ENCODE data around the gene AMPD3.

Gene AMPD3

DNA sequence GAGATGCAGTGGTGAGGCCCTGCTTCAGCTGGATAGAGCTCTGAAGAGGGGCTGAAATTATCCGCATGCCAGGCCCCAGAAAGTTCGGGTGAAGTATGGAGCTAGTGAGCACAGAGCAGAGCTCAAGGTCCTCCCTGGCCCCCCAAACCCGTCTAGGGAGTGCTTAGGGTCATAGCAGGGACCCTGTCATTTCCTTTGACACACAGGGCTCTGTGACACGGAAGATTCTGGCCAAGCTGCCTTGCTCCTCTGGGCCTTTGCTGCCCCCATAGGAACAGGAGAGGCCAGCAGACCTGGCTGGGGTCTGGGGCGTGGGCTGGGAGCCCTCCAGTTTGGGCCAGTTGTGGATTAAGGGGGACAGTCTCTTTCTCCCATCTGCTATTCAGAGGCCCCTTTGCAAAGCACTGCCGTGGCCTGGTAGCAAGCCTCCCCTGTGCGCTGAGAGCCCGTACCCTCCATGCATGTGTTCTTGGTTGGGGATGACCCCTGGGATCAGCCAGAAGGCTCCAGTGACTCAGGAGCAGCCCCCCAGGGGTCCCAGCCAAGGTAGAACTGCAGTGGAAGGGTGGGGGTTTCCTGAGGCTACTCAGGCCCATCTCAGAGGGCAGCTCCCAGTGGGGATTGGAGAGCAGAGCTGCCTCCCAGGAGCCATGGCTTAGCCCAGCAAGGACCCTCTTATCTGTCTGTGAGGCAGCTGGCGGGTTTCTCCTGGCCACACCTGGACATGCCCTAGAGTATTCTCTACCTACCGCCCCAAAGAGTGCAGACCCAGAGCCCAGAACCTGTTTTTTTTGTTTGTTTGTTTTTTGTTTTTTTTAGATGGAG lies 43.6 kb downstream of the AMPD3 start:
- Histone ChIP-seq H3K36me3 (ENCODE audit: insufficient read depth, low read length) (no peaks in the 10 kb centered on the region), H3K4me3 (no peak overlapping the region), H3K9ac (ENCODE audit: insufficient read length) (no peak overlapping the region), H3K27ac (no peak overlapping the region), H3K9me3 (ENCODE audit: low read depth, low read length) (no peaks in the 10 kb centered on the region)
- no peak for DNase-seq (ENCODE audit: low read depth, low spot score)
- TF ChIP-seq POLR2AphosphoS5 (IDR thresholded peaks at IDR 0.05; ENCODE audit: borderline replicate concordance, low read depth, low read length) (no peak), EZH2 (IDR thresholded peaks at IDR 0.05) (no peak), FOXP2 (optimal IDR thresholded peaks at IDR 0.05; ENCODE audit: control extremely low read depth, extremely low read length, insufficient read depth) (no peak)

DNA sequence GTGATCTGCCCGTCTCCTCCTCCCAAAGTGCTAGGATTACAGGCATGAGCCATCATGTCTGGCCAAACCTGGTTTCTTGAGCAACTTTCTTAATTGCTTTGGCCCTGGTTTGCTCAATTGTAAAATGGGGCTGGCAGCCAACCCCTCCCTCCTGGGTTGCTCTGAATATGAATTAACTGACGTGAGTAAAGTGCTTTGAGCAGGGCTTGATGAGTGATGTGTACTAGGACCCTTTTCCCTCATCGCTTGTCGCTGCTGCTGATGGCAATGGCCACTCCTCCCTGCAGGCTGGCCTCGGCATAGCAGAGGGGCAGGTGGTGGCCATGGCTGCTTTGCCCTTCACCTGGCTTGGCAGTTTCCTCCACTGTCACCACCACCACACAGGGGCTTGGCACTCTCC lies 44.4 kb downstream of the AMPD3 start:
- no peaks in the 10 kb centered on the region for H3K9me3 ChIP-seq (ENCODE audit: low read depth, low read length)
- no peak overlapping the region for H3K9ac ChIP-seq (ENCODE audit: insufficient read length)
- H3K36me3 ChIP-seq (ENCODE audit: insufficient read depth, low read length): no peaks in the 10 kb centered on the region
- no peak for DNase-seq (ENCODE audit: low read depth, low spot score)
- H3K4me3 ChIP-seq: no peak overlapping the region
- TF ChIP-seq FOXP2 (optimal IDR thresholded peaks at IDR 0.05; ENCODE audit: control extremely low read depth, extremely low read length, insufficient read depth): no peak
- no peak for TF ChIP-seq EZH2 (IDR thresholded peaks at IDR 0.05)
- TF ChIP-seq POLR2AphosphoS5 (IDR thresholded peaks at IDR 0.05; ENCODE audit: borderline replicate concordance, low read depth, low read length): no peak
- no peak overlapping the region for H3K27ac ChIP-seq

DNA sequence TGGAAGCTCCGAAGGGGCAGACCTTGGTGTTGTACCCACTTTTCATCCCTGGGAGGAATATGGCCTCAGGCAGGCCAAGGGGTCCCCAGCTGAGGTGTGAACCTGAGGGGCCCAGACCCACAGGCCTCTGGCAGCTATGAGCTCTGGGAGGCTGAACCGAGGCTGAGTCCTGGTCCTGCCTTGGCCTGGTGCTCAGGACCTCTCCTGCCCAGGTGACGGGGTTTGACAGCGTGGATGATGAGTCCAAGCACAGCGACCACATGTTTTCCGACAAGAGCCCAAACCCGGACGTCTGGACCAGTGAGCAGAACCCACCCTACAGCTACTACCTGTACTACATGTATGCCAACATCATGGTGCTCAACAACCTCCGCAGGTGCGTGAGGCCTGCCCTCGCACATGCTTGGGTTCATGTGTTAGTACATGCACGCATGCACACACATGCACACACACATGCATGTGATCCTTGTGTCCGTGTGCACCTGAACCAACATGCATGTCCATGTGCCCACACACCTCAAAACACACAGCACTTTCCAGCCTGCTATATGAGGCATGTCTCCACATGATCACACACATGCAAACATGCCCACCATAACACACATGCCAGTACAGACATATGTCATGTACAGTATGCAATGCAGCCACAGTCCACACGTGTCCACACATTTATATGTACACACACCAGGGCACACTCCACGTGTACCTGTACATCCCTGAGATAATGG lies 45.0 kb downstream of the AMPD3 start:
- Histone ChIP-seq H3K4me3 (no peak overlapping the region), H3K27ac (no peak overlapping the region), H3K36me3 (ENCODE audit: insufficient read depth, low read length) (no peaks in the 10 kb centered on the region), H3K9ac (ENCODE audit: insufficient read length) (no peak overlapping the region), H3K9me3 (ENCODE audit: low read depth, low read length) (no peaks in the 10 kb centered on the region)
- no peak for TF ChIP-seq EZH2 (IDR thresholded peaks at IDR 0.05)
- no peak for TF ChIP-seq POLR2AphosphoS5 (IDR thresholded peaks at IDR 0.05; ENCODE audit: borderline replicate concordance, low read depth, low read length)
- TF ChIP-seq FOXP2 (optimal IDR thresholded peaks at IDR 0.05; ENCODE audit: control extremely low read depth, extremely low read length, insufficient read depth): no peak
- DNase-seq (ENCODE audit: low read depth, low spot score): no peak

DNA sequence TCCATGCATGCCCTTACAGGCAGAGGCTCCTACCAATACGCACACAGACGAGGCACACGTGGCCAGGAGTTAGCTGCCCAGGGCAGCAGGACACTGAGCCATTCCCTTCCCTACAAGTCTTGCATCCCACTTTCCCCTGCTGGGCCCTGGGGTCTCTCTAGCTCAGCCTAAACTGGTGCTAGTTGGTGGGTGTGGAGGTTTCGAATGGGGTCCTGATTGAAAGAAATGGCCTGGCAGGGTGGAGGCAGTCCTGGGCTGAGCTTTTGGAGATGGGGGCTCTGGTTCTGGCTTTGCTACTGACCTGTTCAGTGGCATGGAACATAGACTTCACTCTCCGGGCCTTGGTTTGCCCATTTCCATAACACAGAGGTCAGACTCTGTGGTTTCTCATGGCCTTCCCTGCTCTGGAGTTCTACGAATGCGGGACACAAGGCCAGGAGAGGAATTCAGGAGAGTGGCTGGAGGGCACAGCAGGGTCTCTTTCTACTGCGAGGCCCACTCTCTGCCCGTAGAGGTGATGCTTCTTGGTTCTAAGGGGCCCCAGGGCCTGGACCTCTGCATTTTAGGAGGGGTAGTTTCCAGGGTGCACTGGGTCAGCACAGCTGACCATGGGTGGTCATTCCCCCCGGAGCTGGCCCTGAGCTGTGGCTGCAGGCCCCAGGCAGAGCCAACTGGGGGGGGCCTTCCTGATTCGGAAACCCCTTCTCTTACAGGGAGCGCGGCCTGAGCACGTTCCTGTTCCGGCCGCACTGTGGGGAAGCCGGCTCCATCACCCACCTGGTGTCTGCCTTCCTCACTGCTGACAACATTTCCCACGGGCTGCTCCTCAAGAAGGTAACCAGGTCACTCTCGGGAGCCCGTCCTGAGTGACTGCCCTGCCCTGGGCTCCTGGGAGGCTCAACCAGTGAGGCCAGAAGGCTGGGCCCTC lies 46.0 kb downstream of the AMPD3 start:
- no peak for DNase-seq (ENCODE audit: low read depth, low spot score)
- Histone ChIP-seq H3K9me3 (ENCODE audit: low read depth, low read length) (no peaks in the 10 kb centered on the region), H3K4me3 (no peak overlapping the region), H3K36me3 (ENCODE audit: insufficient read depth, low read length) (no peaks in the 10 kb centered on the region), H3K9ac (ENCODE audit: insufficient read length) (no peak overlapping the region), H3K27ac (no peak overlapping the region)
- TF ChIP-seq EZH2 (IDR thresholded peaks at IDR 0.05) (no peak), POLR2AphosphoS5 (IDR thresholded peaks at IDR 0.05; ENCODE audit: borderline replicate concordance, low read depth, low read length) (no peak), FOXP2 (optimal IDR thresholded peaks at IDR 0.05; ENCODE audit: control extremely low read depth, extremely low read length, insufficient read depth) (no peak)

DNA sequence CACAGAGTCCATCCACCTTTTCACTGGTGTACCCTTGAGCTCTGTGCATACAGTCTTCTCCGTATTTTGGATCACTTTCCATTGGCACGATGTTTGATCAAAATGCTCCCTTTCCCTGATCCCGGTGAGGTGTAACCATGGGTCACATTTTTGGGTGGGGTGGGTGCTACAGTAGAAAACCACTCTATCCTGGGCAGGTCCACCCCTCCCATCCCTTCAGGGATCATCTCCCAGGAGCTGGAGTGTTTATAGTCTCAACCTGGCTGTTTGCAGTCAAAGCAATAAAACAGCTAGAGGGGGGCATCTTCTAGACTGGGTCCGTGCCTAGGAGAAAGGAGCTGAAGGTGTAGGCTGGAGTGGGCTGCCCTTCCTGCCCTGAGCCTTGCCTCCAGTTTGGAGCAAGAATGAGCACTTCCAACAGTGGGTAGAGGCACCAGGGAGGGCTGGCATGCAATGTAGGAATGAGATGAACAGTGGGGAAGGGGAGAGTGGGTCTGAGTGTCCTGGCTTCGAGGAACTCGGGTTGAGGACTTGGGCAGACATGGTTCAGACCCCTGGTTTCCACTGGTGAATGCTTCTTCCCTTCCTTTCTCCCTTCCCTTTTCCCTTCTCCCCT lies 47.1 kb downstream of the AMPD3 start:
- Histone ChIP-seq H3K27ac (no peak overlapping the region), H3K9ac (ENCODE audit: insufficient read length) (no peak overlapping the region), H3K36me3 (ENCODE audit: insufficient read depth, low read length) (no peaks in the 10 kb centered on the region), H3K4me3 (no peak overlapping the region), H3K9me3 (ENCODE audit: low read depth, low read length) (no peaks in the 10 kb centered on the region)
- TF ChIP-seq EZH2 (IDR thresholded peaks at IDR 0.05) (no peak), FOXP2 (optimal IDR thresholded peaks at IDR 0.05; ENCODE audit: control extremely low read depth, extremely low read length, insufficient read depth) (no peak), POLR2AphosphoS5 (IDR thresholded peaks at IDR 0.05; ENCODE audit: borderline replicate concordance, low read depth, low read length) (no peak)
- DNase-seq (ENCODE audit: low read depth, low spot score): no peak

DNA sequence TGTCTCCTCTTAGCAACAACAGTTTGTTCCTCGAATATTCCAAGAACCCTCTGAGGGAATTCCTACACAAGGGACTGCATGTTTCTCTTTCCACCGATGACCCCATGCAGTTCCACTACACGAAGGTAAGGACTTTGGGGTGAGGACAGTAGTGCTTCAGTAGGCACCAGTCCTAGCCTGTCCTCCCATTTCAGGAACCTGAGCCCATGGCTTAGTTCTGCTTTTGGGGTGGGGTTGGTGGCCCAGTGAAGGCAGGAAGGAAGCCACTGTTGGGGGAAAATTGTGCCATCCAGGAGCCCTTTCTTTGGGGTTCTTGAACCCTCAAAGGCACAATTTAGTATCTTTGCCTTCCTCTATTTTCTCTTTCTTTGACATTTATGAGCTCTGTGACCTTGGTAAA lies 47.7 kb downstream of the AMPD3 start:
- Histone ChIP-seq H3K4me3 (no peak overlapping the region), H3K36me3 (ENCODE audit: insufficient read depth, low read length) (no peaks in the 10 kb centered on the region), H3K9ac (ENCODE audit: insufficient read length) (no peak overlapping the region), H3K27ac (no peak overlapping the region), H3K9me3 (ENCODE audit: low read depth, low read length) (no peaks in the 10 kb centered on the region)
- TF ChIP-seq POLR2AphosphoS5 (IDR thresholded peaks at IDR 0.05; ENCODE audit: borderline replicate concordance, low read depth, low read length) (no peak), EZH2 (IDR thresholded peaks at IDR 0.05) (no peak), FOXP2 (optimal IDR thresholded peaks at IDR 0.05; ENCODE audit: control extremely low read depth, extremely low read length, insufficient read depth) (no peak)
- DNase-seq (ENCODE audit: low read depth, low spot score): no peak

DNA sequence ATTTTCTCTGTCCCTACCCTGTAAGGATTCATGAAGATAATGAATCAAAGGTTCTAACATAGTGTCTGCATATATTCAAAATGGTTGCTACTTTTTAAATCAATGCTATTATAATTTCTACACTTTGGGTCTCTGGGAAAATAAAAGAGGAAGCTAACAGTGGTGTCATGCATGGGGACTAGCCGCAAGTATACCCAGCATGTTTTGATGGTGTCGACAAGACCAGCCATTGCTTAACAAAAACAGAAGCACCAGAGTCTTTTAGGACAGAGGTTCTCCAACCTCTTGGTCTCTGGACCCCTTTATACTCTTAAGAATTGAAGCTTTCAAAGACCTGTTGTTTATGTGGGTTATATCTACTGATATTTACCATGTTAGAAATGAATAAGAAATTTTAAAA lies 48.2 kb downstream of the AMPD3 start:
- DNase-seq (ENCODE audit: low read depth, low spot score): no peak
- Histone ChIP-seq H3K36me3 (ENCODE audit: insufficient read depth, low read length) (no peaks in the 10 kb centered on the region), H3K9me3 (ENCODE audit: low read depth, low read length) (no peaks in the 10 kb centered on the region), H3K27ac (no peak overlapping the region), H3K9ac (ENCODE audit: insufficient read length) (no peak overlapping the region), H3K4me3 (no peak overlapping the region)
- no peak for TF ChIP-seq FOXP2 (optimal IDR thresholded peaks at IDR 0.05; ENCODE audit: control extremely low read depth, extremely low read length, insufficient read depth)
- TF ChIP-seq POLR2AphosphoS5 (IDR thresholded peaks at IDR 0.05; ENCODE audit: borderline replicate concordance, low read depth, low read length): no peak
- no peak for TF ChIP-seq EZH2 (IDR thresholded peaks at IDR 0.05)
